H1 (cell line): Measurements from ENCODE around the gene PNPLA8. TPM values are rescaled to one million over a fixed set of nuclear protein-coding genes. Genes with fewer than 3 reads are reported as not detected.

ENCODE experiments used
- ATF3 ChIP-seq: IDR thresholded peaks from 2 replicates; pipeline ENCODE4 v1.6.1; 2011; ENCODE audit warnings: low read depth, mild to moderate bottlenecking, low read length; ENCODE audit not compliant: insufficient read depth
- BRCA1 ChIP-seq: IDR thresholded peaks from 2 replicates; pipeline ENCODE4 v1.6.1; 2012; ENCODE audit warnings: low read depth, low read length, improper control_type of control experiment
- CREB1 ChIP-seq: IDR thresholded peaks from 2 replicates; pipeline ENCODE4 v1.6.1; 2012; ENCODE audit warnings: inconsistent platforms
- CTBP2 ChIP-seq: IDR thresholded peaks from 2 replicates; pipeline ENCODE4 v1.7.0; 2011; ENCODE audit warnings: borderline replicate concordance, mild to moderate bottlenecking, moderate library complexity, mixed read lengths, low read length; ENCODE audit not compliant: insufficient read depth, insufficient read length
- CTCF ChIP-seq, 3 experiments: IDR thresholded peaks; 1 replicate in 2 of 3; 2 replicates in 1 of 3; pipeline versions ENCODE4 v1.5.1 to v1.6.1; 2011; ENCODE audit warnings: low read length in 3 of 3, mild to moderate bottlenecking in 3 of 3, inconsistent platforms in 2 of 3, low read depth in 1 of 3, moderate library complexity in 1 of 3; ENCODE audit not compliant: insufficient read depth in 1 of 3; ENCODE audit errors: control extremely low read depth in 1 of 3
- E2F6 ChIP-seq: IDR thresholded peaks from 2 replicates; pipeline ENCODE4 v1.6.1; 2012; ENCODE audit warnings: inconsistent platforms
- EP300 ChIP-seq, 2 experiments: IDR thresholded peaks; 1 replicate in 1 of 2; 2 replicates in 1 of 2; pipeline ENCODE4 v1.6.1; 2011 to 2012; ENCODE audit warnings: low read depth in 2 of 2, low read length in 2 of 2, mild to moderate bottlenecking in 2 of 2, borderline replicate concordance in 1 of 2, inconsistent platforms in 1 of 2, moderate library complexity in 1 of 2
- JUN ChIP-seq: IDR thresholded peaks from 2 replicates; pipeline ENCODE4 v1.6.1; 2011; ENCODE audit warnings: low read depth, mild to moderate bottlenecking, improper control_type of control experiment, low read length
- JUND ChIP-seq: IDR thresholded peaks from 2 replicates; pipeline ENCODE4 v1.6.1; 2011; ENCODE audit warnings: mild to moderate bottlenecking, improper control_type of control experiment, low read length
- NRF1 ChIP-seq: IDR thresholded peaks from 2 replicates; pipeline ENCODE4 v1.6.1; 2011; ENCODE audit warnings: mild to moderate bottlenecking, low read depth, low read length, improper control_type of control experiment
- PHF8 ChIP-seq: fragments of 200-600 bp; sonication (generic); conservative IDR thresholded peaks from 2 replicates; pipeline ENCODE4 v1.7.1; 2012; ENCODE audit warnings: low read depth, mild to moderate bottlenecking, inconsistent platforms, low read length, moderate library complexity
- POU5F1 ChIP-seq: IDR thresholded peaks from 2 replicates; pipeline ENCODE4 v1.6.1; 2011; ENCODE audit warnings: low read depth, mild to moderate bottlenecking, low read length, moderate library complexity
- RAD21 ChIP-seq, 2 experiments: IDR thresholded peaks in 1 of 2; conservative IDR thresholded peaks in 1 of 2; 2 replicates each; pipeline ENCODE4 v1.6.1; 2011; ENCODE audit warnings: low read depth in 2 of 2, low read length in 2 of 2, improper control_type of control experiment in 1 of 2, inconsistent platforms in 1 of 2, mild to moderate bottlenecking in 1 of 2, moderate library complexity in 1 of 2
- RXRA ChIP-seq: IDR thresholded peaks from 2 replicates; pipeline ENCODE4 v1.6.1; 2011; ENCODE audit warnings: low read depth, mild to moderate bottlenecking, low read length, moderate library complexity; ENCODE audit not compliant: insufficient read depth
- SP2 ChIP-seq: IDR thresholded peaks from 2 replicates; pipeline ENCODE4 v1.6.1; 2012; ENCODE audit warnings: mild to moderate bottlenecking, low read length, inconsistent platforms
- SRF ChIP-seq: IDR thresholded peaks from 2 replicates; pipeline ENCODE4 v1.6.1; 2011; ENCODE audit warnings: mild to moderate bottlenecking, low read depth, low read length, moderate library complexity
- SUZ12 ChIP-seq: fragments of 200-600 bp; sonication (generic); IDR thresholded peaks from 2 replicates; pipeline ENCODE4 v1.6.1; 2012; ENCODE audit warnings: mild to moderate bottlenecking, inconsistent platforms, low read length, moderate library complexity, mixed read lengths
- TAF7 ChIP-seq: optimal IDR thresholded peaks from 2 replicates; pipeline ENCODE3; 2011; ENCODE audit warnings: low read depth, mild to moderate bottlenecking, inconsistent platforms, low read length, moderate library complexity, borderline replicate concordance
- TEAD4 ChIP-seq: IDR thresholded peaks from 2 replicates; pipeline ENCODE4 v1.6.1; 2012; ENCODE audit warnings: low read depth, low read length, inconsistent platforms, mixed read lengths
- polyA plus RNA-seq, 7 experiments: library from polyadenylated mRNA; depleted of rRNA in 3 of 7; stranded (reverse) in 5 of 7; unstranded in 2 of 7; fragments of >200 nt in 5 of 7; fragments of 200-250 nt in 2 of 7; gene quantifications; 1 replicate in 5 of 7; 2 replicates in 1 of 7; 4 replicates in 1 of 7; pipeline versions ENCODE4 v1.2.1 to v1.2.3, GENCODE V29; 2011 to 2013; ENCODE audit warnings: missing spikeins in 2 of 7, mixed read lengths in 2 of 7
- total RNA-seq: library from RNA; stranded (reverse); fragmentation: NEBNext Ultra II Directional; extraction: Animal tissue kit (Norgen Biotek cat#: 25700); gene quantifications from 2 replicates; pipeline ENCODE4 v1.2.1, GENCODE V29; 2021

Gene PNPLA8
- total and polyA plus RNA-seq, 2 of the 8 experiments (the other 6 are each of a cell fraction or from before 2014, with no cell fraction given): 3.8 to 11.2 TPM

DNA sequence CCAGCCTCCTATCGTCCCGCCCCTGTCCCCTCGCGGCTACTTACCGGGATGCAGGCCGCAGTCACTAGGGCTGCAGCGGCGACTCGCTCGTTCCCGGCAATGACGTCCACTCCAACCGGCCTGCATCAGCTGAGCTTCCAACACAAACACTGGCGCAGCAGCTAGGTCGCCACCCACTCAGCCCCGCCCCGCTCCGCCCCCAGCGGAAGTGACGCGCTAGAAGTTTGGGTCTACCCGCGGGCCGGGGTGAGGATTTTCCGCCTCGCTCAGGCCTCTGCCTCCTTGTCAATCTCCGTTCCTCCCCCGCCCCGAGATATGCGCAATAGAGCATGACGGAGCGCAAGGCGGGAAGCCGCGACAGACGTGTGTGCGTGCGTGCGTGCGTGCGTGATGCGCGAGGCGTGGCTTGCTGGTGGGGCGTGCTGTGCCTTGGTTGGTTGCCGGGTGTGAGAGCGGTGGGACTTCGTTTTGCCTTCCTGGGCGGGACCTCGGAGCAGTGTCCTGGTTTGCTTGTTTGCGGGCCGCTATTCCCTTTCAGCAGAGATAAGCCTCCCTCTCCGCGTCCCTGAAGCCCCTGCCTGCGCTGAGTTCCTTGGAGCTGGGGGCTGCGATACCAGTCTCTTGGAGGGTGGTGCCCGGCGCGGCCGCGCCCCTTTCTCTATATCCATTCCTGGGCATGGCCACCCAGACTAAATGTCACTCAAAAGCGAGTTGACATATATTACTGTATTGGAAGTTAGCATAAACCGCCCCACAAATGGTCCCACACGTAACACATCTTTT lies at the start of gene PNPLA8 (continued):
- TF ChIP-seq CREB1: peak; percentile 92
- no peak; a peak in 1 of 3 replicates for TF ChIP-seq EP300 (IDR thresholded peaks at IDR 0.05; ENCODE audit: borderline replicate concordance in 1 of 2, low read depth in 2 of 2, low read length in 2 of 2)
- no peak for TF ChIP-seq ATF3
- peak; percentile 55 for TF ChIP-seq TEAD4
- TF ChIP-seq POU5F1: no peak
- TF ChIP-seq CTCF (IDR thresholded peaks at IDR 0.05; ENCODE audit: control extremely low read depth in 1 of 3, insufficient read depth in 1 of 3, low read depth in 1 of 3, low read length in 3 of 3): no peak
- TF ChIP-seq CTBP2: no peak
- TF ChIP-seq SP2: no peak
- peak; percentile 97 for TF ChIP-seq E2F6
- TF ChIP-seq SUZ12: no peak
- TF ChIP-seq RAD21 (IDR thresholded peaks at IDR 0.05 in 1 of 2, conservative IDR thresholded peaks at IDR 0.05 in 1 of 2; ENCODE audit: low read depth in 2 of 2, low read length in 2 of 2): no peak
- peak; percentile 81 for TF ChIP-seq TAF7
- TF ChIP-seq BRCA1: no peak
- no peak for TF ChIP-seq RXRA
- TF ChIP-seq SRF: 0 out of 2 replicates have a peak, but pooled peaks have one; percentile 4
- TF ChIP-seq JUN: no peak
- TF ChIP-seq NRF1: 0 out of 2 replicates have a peak, but pooled peaks have one; percentile 28
- TF ChIP-seq PHF8: no peak; the same call in none of the 2 replicates
- no peak; the same call in 1 of the 2 replicates for TF ChIP-seq JUND
